Subcutaneous adipose tissue (tissue), 4 donors: ENCODE measurements around the gene ACKR2. TPM values are rescaled to one million over a fixed set of nuclear protein-coding genes. Genes with fewer than 3 reads are reported as not detected.

ENCODE experiments used
- total RNA-seq, 4 donors: library from RNA; depleted of rRNA; stranded (reverse); fragments of >200 nt; gene quantifications; one replicate each; pipeline ENCODE4 v1.1.0, GENCODE V29; 2016
- TF ChIP-seq, protein P1 (sequence below): fragments of 450-650 bp; IDR thresholded peaks from one replicate; pipeline ENCODE4 v1.5.1; 2016; ENCODE audit warnings: low read depth, mild to moderate bottlenecking, control low read depth, antibody characterized with exemption, moderate library complexity

ACKR2 gene
- total RNA-seq, 4 donors from 2014 or later = 7.3 to 22.7 (median 11.2) TPM

DNA sequence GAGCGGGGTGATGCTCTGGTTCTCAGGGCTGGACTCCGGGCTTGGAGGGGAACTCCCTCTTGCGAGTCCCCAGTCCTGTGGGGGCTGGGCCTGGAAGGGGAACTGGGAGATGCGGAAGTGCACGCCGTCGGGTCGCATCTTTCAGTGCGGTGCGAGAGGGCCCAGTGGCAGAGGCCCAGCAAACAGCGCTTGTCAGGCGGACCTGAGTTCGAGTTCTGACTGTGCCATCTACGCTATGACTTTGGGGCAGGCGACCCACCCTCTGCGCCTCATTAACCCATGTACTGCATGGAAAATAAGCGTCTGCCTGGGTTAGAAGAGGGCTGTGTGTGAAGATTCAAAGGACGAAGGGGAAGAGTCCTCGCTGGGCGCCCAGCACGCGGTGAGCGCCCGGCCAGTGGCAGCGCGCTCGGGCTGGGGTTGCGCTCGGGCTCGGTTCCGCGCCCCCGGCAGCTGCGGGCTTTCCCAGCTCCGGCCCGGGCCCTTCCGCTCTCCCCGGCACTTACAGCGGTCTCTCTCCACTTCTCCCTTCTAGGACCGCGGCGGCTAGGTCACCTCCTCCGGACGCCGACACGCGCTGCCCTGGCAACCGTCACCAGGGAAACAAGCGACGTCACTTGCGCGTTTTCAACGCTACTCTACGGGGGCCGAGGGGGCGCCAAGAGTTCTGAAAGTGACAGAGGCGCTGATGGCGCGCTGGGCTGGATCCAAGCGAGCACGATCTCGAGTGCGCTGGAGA is 36.4 kb upstream of the ACKR2 start, which contains the start of gene CCDC13:
Gene CCDC13 (minus strand): TSS at position 584 of the 739 bp plus-strand sequence. CDS start 14,908 bp downstream, outside the sequence.
- TF ChIP-seq, protein P1, sequence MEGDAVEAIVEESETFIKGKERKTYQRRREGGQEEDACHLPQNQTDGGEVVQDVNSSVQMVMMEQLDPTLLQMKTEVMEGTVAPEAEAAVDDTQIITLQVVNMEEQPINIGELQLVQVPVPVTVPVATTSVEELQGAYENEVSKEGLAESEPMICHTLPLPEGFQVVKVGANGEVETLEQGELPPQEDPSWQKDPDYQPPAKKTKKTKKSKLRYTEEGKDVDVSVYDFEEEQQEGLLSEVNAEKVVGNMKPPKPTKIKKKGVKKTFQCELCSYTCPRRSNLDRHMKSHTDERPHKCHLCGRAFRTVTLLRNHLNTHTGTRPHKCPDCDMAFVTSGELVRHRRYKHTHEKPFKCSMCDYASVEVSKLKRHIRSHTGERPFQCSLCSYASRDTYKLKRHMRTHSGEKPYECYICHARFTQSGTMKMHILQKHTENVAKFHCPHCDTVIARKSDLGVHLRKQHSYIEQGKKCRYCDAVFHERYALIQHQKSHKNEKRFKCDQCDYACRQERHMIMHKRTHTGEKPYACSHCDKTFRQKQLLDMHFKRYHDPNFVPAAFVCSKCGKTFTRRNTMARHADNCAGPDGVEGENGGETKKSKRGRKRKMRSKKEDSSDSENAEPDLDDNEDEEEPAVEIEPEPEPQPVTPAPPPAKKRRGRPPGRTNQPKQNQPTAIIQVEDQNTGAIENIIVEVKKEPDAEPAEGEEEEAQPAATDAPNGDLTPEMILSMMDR = no peak

DNA sequence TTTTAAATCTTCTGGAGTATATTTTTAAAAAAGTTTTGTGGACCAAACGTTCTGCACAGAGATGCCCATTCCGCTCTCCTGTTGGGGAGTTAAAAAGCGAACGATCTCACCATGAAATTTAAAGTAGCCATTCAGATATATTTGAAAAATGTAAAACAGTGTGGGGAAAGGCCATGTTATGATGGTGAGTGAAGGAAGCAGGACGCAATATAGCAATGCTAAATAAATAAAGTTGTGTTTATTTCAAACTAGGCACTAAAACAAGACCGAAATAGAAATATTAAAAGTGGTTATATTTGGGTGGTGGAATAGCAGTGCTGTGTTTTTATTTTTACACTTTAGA is 35.9 kb upstream of the ACKR2 start:
- TF ChIP-seq, protein P1 = no peak

DNA sequence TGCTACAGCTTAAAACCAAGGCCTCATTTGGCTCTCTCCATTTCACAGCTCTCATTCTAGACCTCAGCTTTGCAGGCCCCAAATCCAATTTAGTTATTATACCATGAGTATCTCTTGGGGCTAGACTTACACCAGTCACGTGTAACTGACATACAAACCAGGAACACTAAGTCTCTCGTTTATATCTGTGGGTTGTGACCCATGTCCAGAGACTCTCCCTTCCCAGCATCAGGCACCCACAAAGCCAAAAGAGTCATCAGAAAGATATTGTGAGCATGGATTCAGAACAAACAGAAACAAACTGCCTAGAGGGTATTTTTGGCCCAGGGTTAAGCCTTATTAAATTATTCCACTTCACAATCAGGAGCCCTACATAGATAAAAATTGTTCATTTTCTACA is 30.6 kb upstream of the ACKR2 start:
- TF ChIP-seq, protein P1 = no peak

DNA sequence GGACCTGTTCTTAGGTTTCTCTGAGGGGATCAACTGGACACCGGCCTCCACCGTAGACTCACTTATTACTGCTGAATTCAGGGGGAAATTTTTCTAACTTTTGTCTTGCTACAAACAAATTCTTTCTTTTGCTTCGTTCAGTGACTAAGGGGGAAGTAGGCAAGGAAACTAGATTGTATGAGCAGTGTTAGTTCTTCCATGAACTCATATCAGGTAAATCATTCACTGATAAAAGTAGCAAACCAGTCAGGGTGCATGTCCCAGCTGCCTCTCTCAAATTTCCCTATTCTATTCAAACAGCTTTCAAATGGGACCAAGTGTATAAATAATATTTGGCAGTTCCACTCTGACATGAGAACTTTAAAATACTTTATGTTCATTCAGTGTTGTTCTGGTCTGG is 28.8 kb upstream of the ACKR2 start:
- TF ChIP-seq, protein P1 = no peak

DNA sequence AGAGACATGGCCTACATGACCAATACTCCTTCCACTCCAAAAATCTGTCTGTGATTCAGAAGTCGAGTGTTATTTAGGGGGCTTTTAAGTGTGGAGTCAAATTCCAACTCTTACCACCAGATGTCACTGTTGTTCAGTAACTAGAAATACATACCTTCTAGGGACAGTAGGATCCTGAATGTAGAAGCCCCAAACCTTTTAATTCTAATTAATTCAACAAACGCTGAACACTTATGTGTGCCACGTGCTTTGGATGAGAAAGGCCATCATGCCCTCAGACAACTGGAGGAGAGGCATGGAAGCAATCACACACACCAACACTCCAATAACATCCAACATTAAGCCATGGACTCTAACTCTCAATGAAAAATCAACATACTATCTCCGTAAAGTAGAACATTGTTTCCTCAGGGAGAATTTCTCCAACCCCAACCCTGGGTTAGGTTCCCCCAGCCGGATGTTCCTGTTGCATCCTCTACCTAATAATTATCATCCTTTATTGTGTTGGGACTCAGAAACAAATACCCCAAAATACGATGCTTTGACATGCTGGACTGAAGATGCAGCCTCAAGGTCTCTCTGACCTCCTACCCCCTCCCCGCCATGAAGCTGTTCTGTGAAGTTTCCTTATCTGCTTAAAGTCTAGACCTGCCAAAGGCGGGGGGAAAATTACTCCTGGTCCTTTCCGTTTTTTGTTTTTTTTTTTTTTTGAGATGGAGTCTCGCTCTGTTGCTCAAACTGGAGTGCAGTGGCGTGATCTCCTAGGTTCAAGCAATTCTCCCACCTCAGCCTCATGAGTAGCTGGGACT is 28.1 kb upstream of the ACKR2 start:
- TF ChIP-seq, protein P1 = no peak

DNA sequence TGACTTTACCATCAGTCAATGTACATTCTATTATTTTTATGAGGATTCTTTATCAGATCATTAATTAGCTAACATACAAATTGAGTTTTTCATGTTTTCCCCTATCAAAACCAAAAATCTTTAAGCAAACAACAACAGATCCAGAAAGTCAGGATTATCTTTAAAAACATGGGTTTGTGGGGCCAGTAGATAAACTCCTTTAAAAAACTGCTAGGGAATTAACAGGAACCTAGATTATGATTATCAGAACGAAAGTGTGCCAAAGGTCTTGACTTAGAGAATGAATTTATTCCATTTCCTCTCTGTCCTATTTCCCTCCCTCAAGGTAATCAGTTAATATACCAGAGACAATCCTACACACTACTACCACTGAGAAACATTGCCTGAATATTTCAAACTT is 23.0 kb upstream of the ACKR2 start:
- TF ChIP-seq, protein P1 = no peak

DNA sequence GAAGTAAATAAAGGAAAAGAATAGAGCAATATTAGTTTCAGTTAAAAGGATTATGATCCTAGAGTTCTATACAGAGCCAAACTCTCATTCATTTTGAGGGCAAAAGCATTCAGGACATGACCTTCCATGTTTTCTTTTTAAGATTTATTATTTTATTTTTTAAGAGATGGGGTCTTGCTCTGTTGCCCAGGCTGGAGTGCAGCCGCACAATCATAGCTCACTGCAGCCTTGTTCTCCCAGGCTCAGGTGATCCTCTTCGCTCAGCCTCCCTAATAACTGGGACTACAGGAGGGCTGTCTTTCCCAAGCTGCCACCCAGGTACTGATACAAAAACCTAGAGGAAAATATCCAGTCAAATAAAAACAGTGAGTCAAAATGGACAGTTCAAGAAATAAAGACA is 22.6 kb upstream of the ACKR2 start:
- TF ChIP-seq, protein P1 = no peak
